K562 (cell line): Measurements from ENCODE around the gene ERICH2. TPM values are rescaled to one million over a fixed set of nuclear protein-coding genes. Genes with fewer than 3 reads are reported as not detected.

Experiments
- BRCA1 ChIP-seq, 2 experiments: fragments of 450-650 bp in 1 of 2; sonication (generic) in 1 of 2; formaldehyde crosslinking in 1 of 2; IDR thresholded peaks; 2 replicates each; pipeline versions ENCODE4 v1.5.0 to v1.6.1; 2017 to 2020; ENCODE audit warnings: mild to moderate bottlenecking in 1 of 2, missing genetic modification reagents in 1 of 2
- CREB3L1 ChIP-seq: fragments of 450-650 bp; IDR thresholded peaks from 2 replicates; pipeline ENCODE4 v1.6.1; 2014; ENCODE audit warnings: low read depth, mild to moderate bottlenecking, moderate library complexity, borderline replicate concordance
- EWSR1 ChIP-seq: fragments of 450-650 bp; IDR thresholded peaks from 2 replicates; pipeline ENCODE4 v1.6.1; 2018; ENCODE audit warnings: borderline replicate concordance, mild to moderate bottlenecking, low read depth, moderate library complexity; ENCODE audit not compliant: partially characterized antibody
- GABPA ChIP-seq: fragments of 200-800 bp; sonication (Bioruptor generic); conservative IDR thresholded peaks from 2 replicates; pipeline ENCODE4 v1.6.1; 2016; ENCODE audit warnings: low read depth, missing genetic modification characterization, missing compliant biosample characterization
- RAD21 ChIP-seq, 2 experiments: fragments of 250-450 bp in 1 of 2; fragments of 450-650 bp in 1 of 2; sonication (Bioruptor Pico) in 1 of 2; formaldehyde crosslinking in 1 of 2; IDR thresholded peaks in 1 of 2; conservative IDR thresholded peaks in 1 of 2; 2 replicates each; pipeline versions ENCODE4 v1.4.0 to v1.8.0; 2020 to 2022; ENCODE audit warnings: mild to moderate bottlenecking in 2 of 2, moderate library complexity in 1 of 2
- RB1 ChIP-seq: fragments of 450-650 bp; IDR thresholded peaks from 2 replicates; pipeline ENCODE4 v1.6.1; 2017; ENCODE audit warnings: low read depth, mild to moderate bottlenecking
- THRB ChIP-seq: fragments of 450-650 bp; formaldehyde crosslinking; conservative IDR thresholded peaks from 2 replicates; pipeline ENCODE4 v1.4.0; 2022; ENCODE audit warnings: mild to moderate bottlenecking, missing genetic modification characterization
- YBX1 ChIP-seq: fragments of 450-650 bp; IDR thresholded peaks from 2 replicates; pipeline ENCODE4 v1.7.1; 2016; ENCODE audit warnings: mild to moderate bottlenecking
- ZNF311 ChIP-seq: fragments of 250-450 bp; sonication (Bioruptor Pico); IDR thresholded peaks from 2 replicates; pipeline ENCODE4 v1.4.0; 2020; ENCODE audit warnings: mild to moderate bottlenecking, moderate library complexity
- ZNF609 ChIP-seq: sonication (generic); formaldehyde crosslinking; IDR thresholded peaks from 2 replicates; pipeline ENCODE4 v1.8.1; 2023; ENCODE audit warnings: missing genetic modification reagents, mild to moderate bottlenecking, borderline replicate concordance
- ZNF79 ChIP-seq: fragments of 250-450 bp; sonication (Bioruptor Pico); IDR thresholded peaks from 2 replicates; pipeline ENCODE4 v1.4.0; 2020; ENCODE audit warnings: low read depth, mild to moderate bottlenecking, moderate library complexity
- polyA plus RNA-seq, 8 experiments: library from polyadenylated mRNA; depleted of rRNA in 4 of 8; stranded (reverse) in 5 of 8; unstranded in 3 of 8; fragments of >200 nt; fragmentation: Nextera tagmentation in 2 of 8; fragmentation: Illumina TruSeq in 1 of 8; extraction: Ambion mirVana in 2 of 8; extraction: Trizol in 1 of 8; gene quantifications; 2 replicates each; pipeline versions ENCODE4 v1.2.1 to v1.2.3, GENCODE V29; 2011 to 2014; ENCODE audit warnings: inconsistent platforms in 1 of 8, missing spikeins in 1 of 8
- total RNA-seq, 7 experiments: library from RNA; depleted of rRNA in 6 of 7; stranded (reverse); fragments of >200 nt in 6 of 7; fragmentation: Illumina TruSeq in 2 of 7; extraction: Trizol in 2 of 7; gene quantifications; 2 replicates each; pipeline versions ENCODE4 v1.2.1 to v1.2.3, GENCODE V29; 2011 to 2021; ENCODE audit warnings: low replicate concordance in 1 of 7
- TF ChIP-seq, protein P1 (sequence below): conservative IDR thresholded peaks from 2 replicates; pipeline ENCODE4 v1.6.1; 2011; ENCODE audit warnings: low read depth, mild to moderate bottlenecking, low read length; ENCODE audit not compliant: control insufficient read depth
- TF ChIP-seq, protein P2 (sequence below): fragments of 250-450 bp; sonication (Bioruptor Pico); IDR thresholded peaks from 2 replicates; pipeline ENCODE4 v1.8.0; 2021; ENCODE audit warnings: moderate library complexity, mild to moderate bottlenecking, inconsistent platforms

ERICH2 gene
- total and polyA plus RNA-seq, 9 of the 15 experiments (the other 6 are each of a cell fraction or from before 2014, with no cell fraction given): 0.85 to 2.4 (median 1.6) TPM

DNA sequence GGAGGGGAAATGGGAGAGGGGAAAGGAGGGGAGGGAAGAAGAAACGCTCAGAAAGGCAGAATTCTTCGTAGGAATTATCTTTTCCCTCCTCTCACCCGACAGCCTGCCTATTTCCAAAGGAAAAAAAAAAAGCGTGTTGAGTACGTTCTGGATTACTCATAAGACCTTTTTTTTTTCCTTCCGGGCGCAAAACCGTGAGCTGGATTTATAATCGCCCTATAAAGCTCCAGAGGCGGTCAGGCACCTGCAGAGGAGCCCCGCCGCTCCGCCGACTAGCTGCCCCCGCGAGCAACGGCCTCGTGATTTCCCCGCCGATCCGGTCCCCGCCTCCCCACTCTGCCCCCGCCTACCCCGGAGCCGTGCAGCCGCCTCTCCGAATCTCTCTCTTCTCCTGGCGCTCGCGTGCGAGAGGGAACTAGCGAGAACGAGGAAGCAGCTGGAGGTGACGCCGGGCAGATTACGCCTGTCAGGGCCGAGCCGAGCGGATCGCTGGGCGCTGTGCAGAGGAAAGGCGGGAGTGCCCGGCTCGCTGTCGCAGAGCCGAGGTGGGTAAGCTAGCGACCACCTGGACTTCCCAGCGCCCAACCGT, 46.4 kb downstream of the ERICH2 start, which contains the start of gene GAD1 (continued):
- TF ChIP-seq, protein P1, sequence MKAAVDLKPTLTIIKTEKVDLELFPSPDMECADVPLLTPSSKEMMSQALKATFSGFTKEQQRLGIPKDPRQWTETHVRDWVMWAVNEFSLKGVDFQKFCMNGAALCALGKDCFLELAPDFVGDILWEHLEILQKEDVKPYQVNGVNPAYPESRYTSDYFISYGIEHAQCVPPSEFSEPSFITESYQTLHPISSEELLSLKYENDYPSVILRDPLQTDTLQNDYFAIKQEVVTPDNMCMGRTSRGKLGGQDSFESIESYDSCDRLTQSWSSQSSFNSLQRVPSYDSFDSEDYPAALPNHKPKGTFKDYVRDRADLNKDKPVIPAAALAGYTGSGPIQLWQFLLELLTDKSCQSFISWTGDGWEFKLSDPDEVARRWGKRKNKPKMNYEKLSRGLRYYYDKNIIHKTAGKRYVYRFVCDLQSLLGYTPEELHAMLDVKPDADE: no peak
- TF ChIP-seq RB1 (peak; percentile 20; the same call in 1 of the 2 replicates), ZNF79 (no peak), EWSR1 (no peak), YBX1 (no peak), ZNF609 (CRISPR knock-in tag) (peak; percentile 52; the same call in 1 of the 2 replicates), THRB (CRISPR knock-in tag) (no peak), RAD21 (CRISPR knock-in tag; conservative IDR thresholded peaks at IDR 0.05 in 1 of 2, IDR thresholded peaks at IDR 0.05 in 1 of 2) (no peak), ZNF311 (CRISPR knock-in tag) (no peak), GABPA (tag) (peak; percentile 19; the same call in 1 of the 2 replicates), CREB3L1 (no peak), BRCA1 (IDR thresholded peaks at IDR 0.05) (no peak), BRCA1 (CRISPR knock-in tag; IDR thresholded peaks at IDR 0.05) (no peak)
- TF ChIP-seq, protein P2, sequence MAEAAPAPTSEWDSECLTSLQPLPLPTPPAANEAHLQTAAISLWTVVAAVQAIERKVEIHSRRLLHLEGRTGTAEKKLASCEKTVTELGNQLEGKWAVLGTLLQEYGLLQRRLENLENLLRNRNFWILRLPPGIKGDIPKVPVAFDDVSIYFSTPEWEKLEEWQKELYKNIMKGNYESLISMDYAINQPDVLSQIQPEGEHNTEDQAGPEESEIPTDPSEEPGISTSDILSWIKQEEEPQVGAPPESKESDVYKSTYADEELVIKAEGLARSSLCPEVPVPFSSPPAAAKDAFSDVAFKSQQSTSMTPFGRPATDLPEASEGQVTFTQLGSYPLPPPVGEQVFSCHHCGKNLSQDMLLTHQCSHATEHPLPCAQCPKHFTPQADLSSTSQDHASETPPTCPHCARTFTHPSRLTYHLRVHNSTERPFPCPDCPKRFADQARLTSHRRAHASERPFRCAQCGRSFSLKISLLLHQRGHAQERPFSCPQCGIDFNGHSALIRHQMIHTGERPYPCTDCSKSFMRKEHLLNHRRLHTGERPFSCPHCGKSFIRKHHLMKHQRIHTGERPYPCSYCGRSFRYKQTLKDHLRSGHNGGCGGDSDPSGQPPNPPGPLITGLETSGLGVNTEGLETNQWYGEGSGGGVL (CRISPR knock-in tag): no peak
